ENCODE data around the gene DNM2.

DNA sequence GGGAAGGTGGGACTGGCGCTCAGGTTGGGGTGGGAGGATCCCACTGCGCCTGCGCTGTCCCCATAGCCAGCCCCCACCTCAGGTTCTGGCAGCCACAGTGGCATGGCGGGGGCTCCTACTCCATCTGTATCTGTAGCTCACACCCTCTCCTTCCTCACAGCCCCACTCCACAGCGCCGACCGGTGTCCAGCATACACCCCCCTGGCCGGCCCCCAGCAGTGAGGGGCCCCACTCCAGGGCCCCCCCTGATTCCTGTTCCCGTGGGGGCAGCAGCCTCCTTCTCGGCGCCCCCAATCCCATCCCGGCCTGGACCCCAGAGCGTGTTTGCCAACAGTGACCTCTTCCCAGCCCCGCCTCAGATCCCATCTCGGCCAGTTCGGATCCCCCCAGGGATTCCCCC, 112.1 kb downstream of the DNM2 start:
- TF ChIP-seq, protein P1, sequence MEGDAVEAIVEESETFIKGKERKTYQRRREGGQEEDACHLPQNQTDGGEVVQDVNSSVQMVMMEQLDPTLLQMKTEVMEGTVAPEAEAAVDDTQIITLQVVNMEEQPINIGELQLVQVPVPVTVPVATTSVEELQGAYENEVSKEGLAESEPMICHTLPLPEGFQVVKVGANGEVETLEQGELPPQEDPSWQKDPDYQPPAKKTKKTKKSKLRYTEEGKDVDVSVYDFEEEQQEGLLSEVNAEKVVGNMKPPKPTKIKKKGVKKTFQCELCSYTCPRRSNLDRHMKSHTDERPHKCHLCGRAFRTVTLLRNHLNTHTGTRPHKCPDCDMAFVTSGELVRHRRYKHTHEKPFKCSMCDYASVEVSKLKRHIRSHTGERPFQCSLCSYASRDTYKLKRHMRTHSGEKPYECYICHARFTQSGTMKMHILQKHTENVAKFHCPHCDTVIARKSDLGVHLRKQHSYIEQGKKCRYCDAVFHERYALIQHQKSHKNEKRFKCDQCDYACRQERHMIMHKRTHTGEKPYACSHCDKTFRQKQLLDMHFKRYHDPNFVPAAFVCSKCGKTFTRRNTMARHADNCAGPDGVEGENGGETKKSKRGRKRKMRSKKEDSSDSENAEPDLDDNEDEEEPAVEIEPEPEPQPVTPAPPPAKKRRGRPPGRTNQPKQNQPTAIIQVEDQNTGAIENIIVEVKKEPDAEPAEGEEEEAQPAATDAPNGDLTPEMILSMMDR (conservative IDR thresholded peaks at IDR 0.05) = no peak
- TF ChIP-seq ZFX (IDR thresholded peaks at IDR 0.05) = no peak
